ENCODE results near the gene MRTFA.

MRTFA gene

GRCh38 chr22:40376149-40376548 is 260.4 kb downstream of the MRTFA start:
- DNase-seq: no peak

- no peak for DNase-seq
Observed at GRCh38 chr22:40374567-40374966, 262.0 kb downstream of the MRTFA start.

DNA sequence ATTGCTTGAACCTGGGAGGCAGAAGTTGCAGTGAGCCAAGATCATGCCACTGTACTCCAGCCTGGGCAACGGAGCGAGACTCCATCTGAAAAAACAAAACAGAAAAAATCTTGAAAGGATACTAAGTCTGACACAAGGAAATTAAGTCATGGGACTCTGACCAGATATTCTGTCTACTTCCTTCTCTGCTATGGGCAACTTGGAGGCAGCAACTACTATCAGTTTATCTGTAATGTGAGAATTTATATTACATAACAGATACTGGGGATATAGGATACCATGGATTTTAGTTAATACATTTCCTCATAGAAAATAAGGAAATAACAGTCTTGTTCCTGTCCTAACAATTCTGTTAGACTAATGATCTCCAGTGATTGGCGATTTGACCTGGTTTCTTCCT is 267.7 kb downstream of the MRTFA start:
- DNase-seq: no peak

DNA sequence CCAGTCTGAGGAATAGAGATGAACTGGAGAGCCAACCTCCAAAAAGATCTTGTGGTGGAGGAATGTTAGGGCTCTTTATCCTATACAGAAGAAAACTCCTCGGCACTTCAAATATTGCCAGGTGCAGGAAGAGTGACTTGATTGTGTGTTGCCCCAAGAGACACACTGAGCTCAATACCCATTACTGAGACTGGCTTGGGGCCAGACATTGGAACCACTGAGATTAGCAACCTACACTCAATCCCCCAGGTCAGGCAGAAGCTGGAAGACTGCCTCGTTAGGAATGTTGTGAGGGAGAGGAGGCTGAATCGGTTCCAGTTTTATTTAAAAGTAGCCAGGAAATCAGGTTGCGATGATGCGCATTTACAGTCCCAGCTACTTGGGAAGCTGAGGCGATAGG is 268.5 kb downstream of the MRTFA start:
- DNase-seq: no peak

DNA sequence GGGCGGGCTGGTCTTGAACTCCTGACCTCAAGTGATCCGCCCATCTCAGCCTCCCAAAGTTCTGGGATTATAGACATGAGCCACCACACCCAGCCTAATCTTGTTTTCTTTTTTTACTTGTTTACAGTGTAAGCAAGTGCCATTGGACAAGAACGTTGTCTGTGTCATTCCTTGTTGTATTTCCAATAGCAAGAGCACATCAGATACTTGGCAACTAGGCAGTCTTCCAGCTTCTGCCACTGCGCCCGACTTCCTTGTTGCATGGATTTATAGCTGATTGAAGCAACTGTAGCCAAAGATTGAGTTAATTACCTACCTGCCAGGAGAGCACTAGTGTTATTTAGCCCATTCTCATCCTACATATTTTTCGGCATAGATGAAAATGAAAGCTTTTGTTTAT is 269.2 kb downstream of the MRTFA start:
- DNase-seq: no peak

- no peak for DNase-seq
Observed at GRCh38 chr22:40366068-40366467, 270.5 kb downstream of the MRTFA start.

- no peak for DNase-seq
Observed at GRCh38 chr22:40364431-40364830, 272.1 kb downstream of the MRTFA start.

GRCh38 chr22:40363059-40363458 is 273.5 kb downstream of the MRTFA start:
- DNase-seq: no peak

DNA sequence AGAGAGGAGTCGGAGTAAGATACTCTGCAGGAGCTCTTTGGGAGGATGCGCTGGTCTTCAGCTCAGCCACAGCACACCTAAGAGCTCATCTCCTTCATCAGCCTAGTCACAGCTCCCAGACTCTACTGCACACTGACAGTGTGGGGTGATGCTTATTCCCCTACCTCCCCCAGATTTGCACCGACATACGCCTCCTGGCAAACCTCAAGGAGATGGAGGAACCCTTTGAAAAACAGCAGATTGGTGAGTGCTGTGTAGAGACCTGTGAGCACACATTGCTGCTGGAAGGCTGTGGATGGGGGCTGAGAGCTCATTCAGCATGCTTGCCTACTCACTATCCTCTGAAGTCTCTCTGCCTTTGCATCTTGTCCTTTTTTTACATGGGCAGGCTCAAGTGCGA is 275.4 kb downstream of the MRTFA start:
- no peak for DNase-seq

Measured in NCI-H2081 treated with DMSO at 0.1 percent for 48 hours (cell line).